Adrenal gland (tissue), 5 donors: Measurements from ENCODE around the gene RPL18.

Source experiments
- CTCF ChIP-seq, 6 experiments: fragments of 450-650 bp in 4 of 6; fragments of 200-600 bp in 2 of 6; sonication (generic) in 1 of 6; IDR thresholded peaks; 1 replicate in 5 of 6; 2 replicates in 1 of 6; pipeline versions ENCODE4 v1.5.1 to v1.8.0; 2016 to 2021; ENCODE audit warnings: antibody characterized with exemption in 6 of 6, mild to moderate bottlenecking in 2 of 6, moderate library complexity in 1 of 6
- POLR2A ChIP-seq, 2 donors: fragments of 450-650 bp; IDR thresholded peaks; one replicate each; pipeline ENCODE4 v1.6.1; 2017; ENCODE audit warnings: antibody characterized with exemption in 2 of 2, mild to moderate bottlenecking in 2 of 2, moderate library complexity in 1 of 2
- donor health status: DM: no; HTN: no; CAD: no.

DNA sequence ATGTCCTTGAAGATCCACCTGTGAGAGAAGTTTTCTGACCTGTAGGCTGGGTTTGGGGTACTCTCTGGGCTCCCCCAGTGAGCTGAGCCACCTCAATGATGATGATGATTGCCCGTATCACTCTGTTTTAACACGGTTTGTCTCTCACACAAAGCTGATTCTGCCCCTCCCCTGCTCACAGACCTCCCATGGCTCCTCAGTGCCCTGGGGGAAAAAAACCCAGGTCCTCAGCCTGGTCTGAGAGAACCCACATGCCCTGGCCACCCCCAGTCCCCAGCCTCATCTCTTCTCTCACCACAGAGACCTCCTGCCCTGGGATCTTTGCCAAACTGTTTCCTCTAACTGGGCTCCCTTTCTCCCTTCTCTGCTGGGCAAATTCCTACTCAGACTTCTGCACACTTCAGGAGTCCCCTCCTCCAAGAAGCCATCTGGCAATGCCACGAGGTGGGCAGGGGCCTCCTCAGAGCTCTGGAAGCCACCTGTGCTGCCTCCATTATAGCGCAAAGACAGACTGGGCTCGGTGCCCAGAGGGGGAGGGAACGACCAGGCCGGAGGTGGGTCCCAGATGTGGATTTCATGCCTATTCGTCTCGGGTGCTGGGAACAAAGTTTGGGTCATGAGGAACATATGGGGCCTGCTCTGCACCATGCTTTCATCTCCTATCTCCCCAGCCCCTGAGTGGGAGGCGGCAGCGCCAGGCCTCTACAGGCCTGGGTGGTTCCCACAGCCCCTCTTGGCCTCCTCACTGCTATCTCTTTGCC is 35.5 kb upstream of the RPL18 start:
- TF ChIP-seq CTCF (IDR thresholded peaks at IDR 0.05): no peak
- no peak for TF ChIP-seq POLR2A (IDR thresholded peaks at IDR 0.05)
